Hepatocyte (in vitro differentiated cells): ENCODE measurements around the gene AGAP3. TPM values are rescaled to one million over a fixed set of nuclear protein-coding genes. Genes with fewer than 3 reads are reported as not detected.

ENCODE experiments used
- DNase-seq: peaks from one replicate; pipeline ENCODE4 v3.0.0-alpha.2; 2016; ENCODE audit warnings: low spot score
- H2AFZ ChIP-seq: fragments of 200-600 bp; sonication (generic); 2 replicates; pipeline ENCODE4 v1.6.0; 2016; ENCODE audit warnings: antibody characterized with exemption, mild to moderate bottlenecking
- H3K27ac ChIP-seq: fragments of 200-600 bp; sonication (generic); 2 replicates; pipeline ENCODE4 v1.5.1; 2016; ENCODE audit warnings: mild to moderate bottlenecking
- H3K27me3 ChIP-seq: fragments of 200-600 bp; sonication (generic); 2 replicates; pipeline ENCODE4 v1.6.1; 2016
- H3K36me3 ChIP-seq: fragments of 200-600 bp; sonication (generic); replicated peaks from 2 replicates; pipeline ENCODE4 v1.5.1; 2016; ENCODE audit warnings: low read depth; ENCODE audit not compliant: insufficient read depth
- H3K4me1 ChIP-seq: fragments of 200-600 bp; sonication (generic); 2 replicates; pipeline ENCODE4 v1.5.1; 2016; ENCODE audit warnings: mild to moderate bottlenecking, moderate library complexity; ENCODE audit not compliant: insufficient read depth
- H3K4me2 ChIP-seq: fragments of 200-600 bp; sonication (generic); 2 replicates; pipeline ENCODE4 v1.6.0; 2016
- H3K4me3 ChIP-seq: fragments of 200-600 bp; sonication (generic); 2 replicates; pipeline ENCODE4 v1.5.1; 2016; ENCODE audit warnings: mild to moderate bottlenecking
- H3K79me2 ChIP-seq: fragments of 200-600 bp; sonication (generic); 2 replicates; pipeline ENCODE4 v1.6.0; 2017; ENCODE audit warnings: mild to moderate bottlenecking
- H3K9me2 ChIP-seq: fragments of 200-600 bp; sonication (generic); replicated peaks from 2 replicates; pipeline ENCODE4 v1.6.0; 2017; ENCODE audit warnings: mild to moderate bottlenecking; ENCODE audit not compliant: insufficient read depth
- H3K9me3 ChIP-seq: fragments of 200-600 bp; sonication (generic); 2 replicates; pipeline ENCODE4 v1.5.1; 2016; ENCODE audit warnings: low read depth, mild to moderate bottlenecking
- H4K20me1 ChIP-seq: fragments of 200-600 bp; sonication (generic); 2 replicates; pipeline ENCODE4 v1.6.0; 2016; ENCODE audit warnings: mild to moderate bottlenecking; ENCODE audit not compliant: insufficient read depth, poor library complexity, severe bottlenecking
- CTCF ChIP-seq: fragments of 200-600 bp; sonication (generic); IDR thresholded peaks from 2 replicates; pipeline ENCODE4 v1.5.1; 2016; ENCODE audit warnings: antibody characterized with exemption, mild to moderate bottlenecking; ENCODE audit not compliant: poor library complexity
- EZH2 ChIP-seq: fragments of 200-600 bp; sonication (generic); IDR thresholded peaks from 2 replicates; pipeline ENCODE4 v1.6.1; 2016; ENCODE audit warnings: antibody characterized with exemption, mild to moderate bottlenecking, borderline replicate concordance
- EZH2phosphoT487 ChIP-seq: fragments of 200-600 bp; sonication (generic); IDR thresholded peaks from one replicate; pipeline ENCODE4 v1.6.1; 2018; ENCODE audit warnings: antibody characterized with exemption, mild to moderate bottlenecking, low read depth, moderate library complexity; ENCODE audit not compliant: unreplicated experiment, severe bottlenecking
- WGBS: methylation state at CpG from one replicate; pipeline ENCODE4 v1.1.6; 2016; ENCODE audit warnings: low lambda C conversion rate; ENCODE audit errors: missing lambda C conversion rate; 5-methylcytosine and 5-hydroxymethylcytosine counted together
- polyA plus RNA-seq: library from polyadenylated mRNA; unstranded; fragments of >200 nt; fragmentation: Nextera tagmentation; extraction: Ambion mirVana; gene quantifications from 2 replicates; pipeline ENCODE4 v1.2.1, GENCODE V29; 2016
- total RNA-seq: library from RNA; depleted of rRNA; stranded (reverse); fragments of >200 nt; gene quantifications from 2 replicates; pipeline ENCODE4 v1.2.3, GENCODE V29; 2014

AGAP3 gene
- total and polyA plus RNA-seq, 2 experiments from 2014 or later: 44.0 to 56.7 TPM

- no peak overlapping the region for H2AFZ ChIP-seq
- DNase-seq: no peak
- no peak overlapping the region for H3K4me3 ChIP-seq
- 89% methylated on average over 20 of the region's 28 CpGs for WGBS
- no peaks in the 10 kb centered on the region for H3K9me3 ChIP-seq
- H3K27ac ChIP-seq: no peak overlapping the region
- H3K27me3 ChIP-seq: no peaks in the 10 kb centered on the region
- peaks cover 6% of the 10 kb centered on the region for H3K4me1 ChIP-seq
- H3K36me3 ChIP-seq: no peaks in the 10 kb centered on the region
- no peaks in the 10 kb centered on the region for H3K9me2 ChIP-seq
- no peak for TF ChIP-seq CTCF
- TF ChIP-seq EZH2phosphoT487: no peak
- no peak for TF ChIP-seq EZH2
- H3K4me2 ChIP-seq: no peak overlapping the region
- H4K20me1 ChIP-seq: peaks cover 30% of the 10 kb centered on the region
- H3K79me2 ChIP-seq: no peaks in the 10 kb centered on the region
Observed at GRCh38 chr7:151129117-151129959, 43.1 kb downstream of the AGAP3 start.

GRCh38 chr7:151129960-151130591, 43.8 kb downstream of the AGAP3 start:
- DNase-seq: no peak
- TF ChIP-seq EZH2 (no peak), CTCF (no peak), EZH2phosphoT487 (no peak)
- WGBS: 97% methylated on average over 9 of the region's 9 CpGs

GRCh38 chr7:151130741-151131157, 44.5 kb downstream of the AGAP3 start:
- Histone ChIP-seq H3K27ac (no peak overlapping the region), H3K36me3 (no peaks in the 10 kb centered on the region), H3K27me3 (no peaks in the 10 kb centered on the region), H3K4me3 (no peak overlapping the region), H4K20me1 (peaks cover 15% of the 10 kb centered on the region), H2AFZ (no peak overlapping the region), H3K79me2 (no peaks in the 10 kb centered on the region), H3K4me2 (no peak overlapping the region), H3K9me3 (no peaks in the 10 kb centered on the region), H3K4me1 (peaks cover under 1% of the 10 kb centered on the region), H3K9me2 (no peaks in the 10 kb centered on the region)
- WGBS: 95% methylated on average over 11 of the region's 17 CpGs
- no peak for TF ChIP-seq EZH2
- no peak for TF ChIP-seq CTCF
- no peak for TF ChIP-seq EZH2phosphoT487
- no peak for DNase-seq

More at GRCh38 chr7:151129960-151130591, 43.8 kb downstream of the AGAP3 start:
- Histone ChIP-seq H3K27me3 (no peaks in the 10 kb centered on the region), H3K9me2 (no peaks in the 10 kb centered on the region), H3K9me3 (no peaks in the 10 kb centered on the region), H3K79me2 (no peaks in the 10 kb centered on the region), H4K20me1 (peaks cover 22% of the 10 kb centered on the region), H3K36me3 (no peaks in the 10 kb centered on the region), H3K4me1 (peaks cover 6% of the 10 kb centered on the region), H3K27ac (no peak overlapping the region), H3K4me3 (no peak overlapping the region), H2AFZ (no peak overlapping the region), H3K4me2 (no peak overlapping the region)
